HL-60 (cell line): Measurements from ENCODE around the gene KCNK7.

Experiments
- POLR2AphosphoS5 ChIP-seq: IDR thresholded peaks from 2 replicates; pipeline ENCODE4 v1.6.1; 2012; ENCODE audit warnings: low read depth
- TF ChIP-seq, protein P1 (sequence below): IDR thresholded peaks from one replicate; pipeline ENCODE4 v1.5.1; 2011; ENCODE audit warnings: low read length, control low read depth, inconsistent platforms; ENCODE audit not compliant: insufficient read depth

DNA sequence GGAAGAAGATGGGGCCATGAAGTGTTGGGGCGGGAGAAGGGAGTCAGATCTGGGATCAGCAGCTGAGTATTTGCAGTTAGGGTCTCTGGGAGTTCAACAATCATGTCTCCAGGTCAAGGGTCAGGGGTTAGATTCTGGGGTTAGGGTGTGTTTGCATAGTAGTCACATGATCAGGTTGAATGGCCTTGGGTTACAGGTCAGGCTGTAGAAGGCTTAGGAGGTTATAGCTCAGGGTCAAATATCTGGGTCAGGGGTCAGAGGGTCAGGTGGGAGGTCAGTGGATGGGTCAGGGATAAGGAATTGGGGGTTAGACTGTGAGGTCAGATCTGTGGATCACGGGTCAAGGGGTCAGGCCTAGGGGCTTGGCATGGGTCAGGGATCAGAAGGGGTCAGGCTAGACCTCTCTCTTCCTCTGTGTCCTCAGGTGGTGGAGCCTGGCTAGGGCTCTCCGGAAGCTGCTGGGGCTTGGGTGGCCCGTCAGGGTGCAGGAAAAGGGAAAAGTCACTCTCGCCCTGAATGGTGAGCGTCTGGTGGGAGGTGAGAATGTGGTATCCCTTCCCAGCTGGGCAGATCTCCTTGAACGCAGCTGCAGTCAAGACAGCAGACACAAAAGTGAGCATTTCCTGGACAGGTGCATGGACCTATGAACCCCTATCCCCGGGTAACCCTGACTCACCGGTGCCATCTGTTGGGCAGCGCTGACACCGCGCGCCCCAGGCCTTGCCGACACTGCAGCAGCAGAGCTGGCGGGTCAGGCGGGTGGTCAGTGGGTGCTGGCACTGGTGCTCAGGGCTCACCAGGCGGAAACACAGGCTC is 43.8 kb downstream of the KCNK7 start:
- TF ChIP-seq, protein P1, sequence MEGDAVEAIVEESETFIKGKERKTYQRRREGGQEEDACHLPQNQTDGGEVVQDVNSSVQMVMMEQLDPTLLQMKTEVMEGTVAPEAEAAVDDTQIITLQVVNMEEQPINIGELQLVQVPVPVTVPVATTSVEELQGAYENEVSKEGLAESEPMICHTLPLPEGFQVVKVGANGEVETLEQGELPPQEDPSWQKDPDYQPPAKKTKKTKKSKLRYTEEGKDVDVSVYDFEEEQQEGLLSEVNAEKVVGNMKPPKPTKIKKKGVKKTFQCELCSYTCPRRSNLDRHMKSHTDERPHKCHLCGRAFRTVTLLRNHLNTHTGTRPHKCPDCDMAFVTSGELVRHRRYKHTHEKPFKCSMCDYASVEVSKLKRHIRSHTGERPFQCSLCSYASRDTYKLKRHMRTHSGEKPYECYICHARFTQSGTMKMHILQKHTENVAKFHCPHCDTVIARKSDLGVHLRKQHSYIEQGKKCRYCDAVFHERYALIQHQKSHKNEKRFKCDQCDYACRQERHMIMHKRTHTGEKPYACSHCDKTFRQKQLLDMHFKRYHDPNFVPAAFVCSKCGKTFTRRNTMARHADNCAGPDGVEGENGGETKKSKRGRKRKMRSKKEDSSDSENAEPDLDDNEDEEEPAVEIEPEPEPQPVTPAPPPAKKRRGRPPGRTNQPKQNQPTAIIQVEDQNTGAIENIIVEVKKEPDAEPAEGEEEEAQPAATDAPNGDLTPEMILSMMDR = peak; percentile 67
- TF ChIP-seq POLR2AphosphoS5 = peak; percentile 77
